ENCODE results near the gene RAB11FIP2.

The RAB11FIP2 gene

GRCh38 chr10:118028619-118029018 lies 18.1 kb downstream of the RAB11FIP2 start:
- in situ Hi-C loops (cut with HindIII; ENCODE audit: low sequenced_read_pairs): no loop called here
- DNase-seq (ENCODE audit: low read depth, low spot score): no peak
- no peak for TF ChIP-seq CTCF (IDR thresholded peaks at IDR 0.05; ENCODE audit: low read depth, low read length)
- H3K4me3 ChIP-seq (ENCODE audit: low read depth, low read length): no peak overlapping the region

GRCh38 chr10:118027397-118027796 lies 19.3 kb downstream of the RAB11FIP2 start:
- DNase-seq (ENCODE audit: low read depth, low spot score): no peak
- in situ Hi-C loops (cut with HindIII; ENCODE audit: low sequenced_read_pairs): no loop called here
- no peak overlapping the region for H3K4me3 ChIP-seq (ENCODE audit: low read depth, low read length)
- TF ChIP-seq CTCF (IDR thresholded peaks at IDR 0.05; ENCODE audit: low read depth, low read length): no peak

GRCh38 chr10:118026936-118027335 lies 19.8 kb downstream of the RAB11FIP2 start:
- DNase-seq (ENCODE audit: low read depth, low spot score): no peak
- in situ Hi-C loops (cut with HindIII; ENCODE audit: low sequenced_read_pairs): no loop called here
- no peak for TF ChIP-seq CTCF (IDR thresholded peaks at IDR 0.05; ENCODE audit: low read depth, low read length)
- H3K4me3 ChIP-seq (ENCODE audit: low read depth, low read length): no peak overlapping the region

- TF ChIP-seq CTCF (IDR thresholded peaks at IDR 0.05; ENCODE audit: low read depth, low read length): no peak
- DNase-seq (ENCODE audit: low read depth, low spot score): no peak
- in situ Hi-C loops (cut with HindIII; ENCODE audit: low sequenced_read_pairs): no loop called here
- no peak overlapping the region for H3K4me3 ChIP-seq (ENCODE audit: low read depth, low read length)
These were observed 26.4 kb downstream of the RAB11FIP2 start for GRCh38 chr10:118020365-118020764.

- TF ChIP-seq CTCF (IDR thresholded peaks at IDR 0.05; ENCODE audit: low read depth, low read length): no peak
- no peak overlapping the region for H3K4me3 ChIP-seq (ENCODE audit: low read depth, low read length)
- in situ Hi-C loops (cut with HindIII; ENCODE audit: low sequenced_read_pairs): no loop called here
- no peak for DNase-seq (ENCODE audit: low read depth, low spot score)
These were observed 28.9 kb downstream of the RAB11FIP2 start for GRCh38 chr10:118017850-118018249.

GRCh38 chr10:118017071-118017740 lies 29.5 kb downstream of the RAB11FIP2 start:
- no peak overlapping the region for H3K4me3 ChIP-seq (ENCODE audit: low read depth, low read length)
- in situ Hi-C loops (cut with HindIII; ENCODE audit: low sequenced_read_pairs): no loop called here
- no peak for TF ChIP-seq CTCF (IDR thresholded peaks at IDR 0.05; ENCODE audit: low read depth, low read length)
- DNase-seq (ENCODE audit: low read depth, low spot score): no peak
